ENCODE data around the gene CCDC85B.

CCDC85B gene

GRCh38 chr11:65854161-65854592, 36.3 kb upstream of the CCDC85B start:
- TF ChIP-seq CTCF (IDR thresholded peaks at IDR 0.05; ENCODE audit: borderline replicate concordance, extremely low read depth, low read length, poor library complexity, severe bottlenecking) (no peak), EZH2 (IDR thresholded peaks at IDR 0.05; ENCODE audit: borderline replicate concordance, low read depth, low read length, severe bottlenecking) (no peak)
- Histone ChIP-seq H3K4me2 (ENCODE audit: insufficient read depth, low read length) (no peak overlapping the region), H3K27me3 (ENCODE audit: insufficient read depth, low read length, poor library complexity) (no peaks in the 10 kb centered on the region), H3K9me3 (ENCODE audit: insufficient read depth, low read length, severe bottlenecking) (no peaks in the 10 kb centered on the region), H3K9ac (ENCODE audit: low read depth, low read length) (no peak overlapping the region), H2AFZ (ENCODE audit: low read depth, low read length) (no peak overlapping the region), H3K4me3 (ENCODE audit: low read depth in 1 of 2, low read length in 2 of 2) (no peak overlapping the region), H3K36me3 (ENCODE audit: insufficient read depth, low read length) (peaks cover 63% of the 10 kb centered on the region), H4K20me1 (ENCODE audit: insufficient read depth, low read length) (peaks cover 69% of the 10 kb centered on the region), H3K27ac (ENCODE audit: low read length) (no peak overlapping the region), H3K79me2 (ENCODE audit: insufficient read depth, low read length) (peaks cover 41% of the 10 kb centered on the region), H3K4me1 (ENCODE audit: insufficient read depth, low read length) (peaks cover 28% of the 10 kb centered on the region)
- ATAC-seq (ENCODE audit: insufficient read depth, low read depth) (no peak), DNase-seq (peak; percentile 6)

- H3K9me3 ChIP-seq (ENCODE audit: insufficient read depth, low read length, severe bottlenecking) = no peaks in the 10 kb centered on the region
- peaks cover 43% of the 10 kb centered on the region for H3K79me2 ChIP-seq (ENCODE audit: insufficient read depth, low read length)
- no peak overlapping the region for H3K9ac ChIP-seq (ENCODE audit: low read depth, low read length)
- H3K27me3 ChIP-seq (ENCODE audit: insufficient read depth, low read length, poor library complexity) = no peaks in the 10 kb centered on the region
- H3K27ac ChIP-seq (ENCODE audit: low read length) = no peak overlapping the region
- DNase-seq (peak; percentile 6), ATAC-seq (ENCODE audit: insufficient read depth, low read depth) (no peak)
- peaks cover 63% of the 10 kb centered on the region for H3K36me3 ChIP-seq (ENCODE audit: insufficient read depth, low read length)
- H3K4me2 ChIP-seq (ENCODE audit: insufficient read depth, low read length) = peak overlapping the region; percentile 72; the same call in 1 of the 2 replicates
- H4K20me1 ChIP-seq (ENCODE audit: insufficient read depth, low read length) = peaks cover 69% of the 10 kb centered on the region
- H3K4me3 ChIP-seq (ENCODE audit: low read depth in 1 of 2, low read length in 2 of 2) = no peak overlapping the region
- H3K4me1 ChIP-seq (ENCODE audit: insufficient read depth, low read length) = peaks cover 33% of the 10 kb centered on the region
- TF ChIP-seq EZH2 (IDR thresholded peaks at IDR 0.05; ENCODE audit: borderline replicate concordance, low read depth, low read length, severe bottlenecking) (no peak), CTCF (IDR thresholded peaks at IDR 0.05; ENCODE audit: borderline replicate concordance, extremely low read depth, low read length, poor library complexity, severe bottlenecking) (no peak)
- H2AFZ ChIP-seq (ENCODE audit: low read depth, low read length) = no peak overlapping the region
These were observed 35.3 kb upstream of the CCDC85B start for GRCh38 chr11:65854852-65855837.

DNA sequence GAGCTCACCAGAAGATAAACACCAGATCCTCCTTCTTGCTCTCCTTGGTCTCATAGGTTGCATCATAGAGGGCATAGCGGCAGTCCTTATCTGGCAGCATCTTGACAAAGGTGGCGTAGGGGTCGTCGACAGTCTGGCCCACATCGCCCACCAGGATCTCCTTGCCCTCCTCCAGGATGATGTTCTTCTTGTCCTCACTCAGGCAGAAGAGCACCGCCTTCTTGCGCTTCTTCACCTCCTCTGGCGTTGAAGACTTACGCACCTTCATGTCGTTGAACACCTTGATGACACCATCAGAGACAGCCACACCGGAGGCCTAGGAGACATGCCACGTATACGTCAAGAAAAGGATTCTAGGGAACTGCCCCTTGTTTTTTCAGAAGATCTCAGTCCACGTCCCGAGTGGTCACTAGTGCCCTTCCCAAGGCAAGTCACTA, 34.5 kb upstream of the CCDC85B start:
- no peak for TF ChIP-seq EZH2 (IDR thresholded peaks at IDR 0.05; ENCODE audit: borderline replicate concordance, low read depth, low read length, severe bottlenecking)
- no peak for TF ChIP-seq CTCF (IDR thresholded peaks at IDR 0.05; ENCODE audit: borderline replicate concordance, extremely low read depth, low read length, poor library complexity, severe bottlenecking)
- H3K27ac ChIP-seq (ENCODE audit: low read length) = peak overlapping the region; percentile 84; the same call in 1 of the 2 replicates
- peak overlapping the region; percentile 72 for H3K4me2 ChIP-seq (ENCODE audit: insufficient read depth, low read length)
- DNase-seq (peak; percentile 2), ATAC-seq (ENCODE audit: insufficient read depth, low read depth) (no peak)
- peak overlapping the region; percentile 86 for H3K9ac ChIP-seq (ENCODE audit: low read depth, low read length)
- H3K4me1 ChIP-seq (ENCODE audit: insufficient read depth, low read length) = peaks cover 34% of the 10 kb centered on the region
- peaks cover 50% of the 10 kb centered on the region for H3K79me2 ChIP-seq (ENCODE audit: insufficient read depth, low read length)
- peak overlapping the region; percentile 50 to 72; a peak in 3 of 4 replicates for H3K4me3 ChIP-seq (ENCODE audit: low read depth in 1 of 2, low read length in 2 of 2)
- H3K9me3 ChIP-seq (ENCODE audit: insufficient read depth, low read length, severe bottlenecking) = no peaks in the 10 kb centered on the region
- peaks cover 68% of the 10 kb centered on the region for H4K20me1 ChIP-seq (ENCODE audit: insufficient read depth, low read length)
- H3K27me3 ChIP-seq (ENCODE audit: insufficient read depth, low read length, poor library complexity) = no peaks in the 10 kb centered on the region
- H3K36me3 ChIP-seq (ENCODE audit: insufficient read depth, low read length) = peaks cover 68% of the 10 kb centered on the region
- no peak overlapping the region for H2AFZ ChIP-seq (ENCODE audit: low read depth, low read length)
